ENCODE results near the gene TULP1.

Gene TULP1

DNA sequence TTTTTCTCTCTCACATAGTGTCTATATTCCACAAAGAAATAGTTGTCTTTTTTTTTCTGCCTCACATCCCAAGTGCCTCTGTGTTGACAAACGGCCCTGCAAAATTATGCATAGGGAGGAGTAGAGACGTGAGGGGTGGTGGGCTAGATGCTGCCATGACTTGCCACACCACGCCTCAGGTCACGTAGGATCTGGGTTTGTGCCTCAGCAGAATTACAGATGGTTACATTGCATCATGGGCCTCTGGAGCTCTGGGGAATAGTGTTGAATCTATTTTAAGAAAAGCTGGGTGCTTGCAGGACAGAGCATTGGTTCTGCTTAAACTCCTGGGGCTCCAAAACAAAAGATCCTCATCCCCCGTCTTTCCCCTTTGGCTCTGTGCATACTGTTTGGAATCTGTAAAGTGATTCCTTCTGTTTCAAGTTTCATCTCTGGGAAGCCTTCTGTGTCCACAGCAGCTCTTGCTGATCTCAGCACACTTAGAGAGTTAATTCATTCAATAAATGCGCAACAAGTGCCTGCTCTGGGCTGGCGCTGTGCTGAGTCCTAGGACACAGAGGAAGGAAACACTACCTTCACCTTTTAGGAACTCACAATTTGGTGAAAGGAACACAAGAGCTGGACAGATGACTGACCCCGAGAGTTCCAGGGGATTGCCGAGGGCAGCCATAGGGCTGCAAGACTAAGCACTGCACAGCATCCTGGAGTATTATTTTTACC lies 58.1 kb downstream of the TULP1 start:
- DNase-seq: no peak

DNA sequence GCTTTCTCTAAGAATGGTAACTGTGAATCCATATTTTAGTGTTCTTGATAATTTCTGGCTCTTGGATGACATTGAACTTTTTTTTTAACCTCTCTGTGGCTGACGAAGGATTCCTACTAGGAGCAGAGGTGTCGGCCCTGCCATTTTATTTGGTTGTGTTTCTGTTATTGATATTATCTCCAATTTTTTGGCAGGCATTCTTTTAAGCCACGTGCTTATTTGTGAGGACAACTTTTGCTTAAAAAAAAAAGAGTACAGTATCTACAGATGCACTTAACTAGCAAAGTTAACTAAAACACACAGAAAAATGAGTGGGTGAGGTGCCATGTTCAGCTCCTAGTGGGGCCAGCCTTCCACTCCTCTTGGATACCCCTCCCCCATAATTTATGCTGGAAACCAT lies 59.5 kb downstream of the TULP1 start:
- no peak for DNase-seq

GRCh38 chr6:35452183-35453090 lies 60.3 kb downstream of the TULP1 start, which contains the start of gene FANCE:
Gene FANCE, plus strand, starts transcription at chr6:35452338. Its CDS starts 208 bp downstream, at chr6:35452546.
- no peak for DNase-seq

DNA sequence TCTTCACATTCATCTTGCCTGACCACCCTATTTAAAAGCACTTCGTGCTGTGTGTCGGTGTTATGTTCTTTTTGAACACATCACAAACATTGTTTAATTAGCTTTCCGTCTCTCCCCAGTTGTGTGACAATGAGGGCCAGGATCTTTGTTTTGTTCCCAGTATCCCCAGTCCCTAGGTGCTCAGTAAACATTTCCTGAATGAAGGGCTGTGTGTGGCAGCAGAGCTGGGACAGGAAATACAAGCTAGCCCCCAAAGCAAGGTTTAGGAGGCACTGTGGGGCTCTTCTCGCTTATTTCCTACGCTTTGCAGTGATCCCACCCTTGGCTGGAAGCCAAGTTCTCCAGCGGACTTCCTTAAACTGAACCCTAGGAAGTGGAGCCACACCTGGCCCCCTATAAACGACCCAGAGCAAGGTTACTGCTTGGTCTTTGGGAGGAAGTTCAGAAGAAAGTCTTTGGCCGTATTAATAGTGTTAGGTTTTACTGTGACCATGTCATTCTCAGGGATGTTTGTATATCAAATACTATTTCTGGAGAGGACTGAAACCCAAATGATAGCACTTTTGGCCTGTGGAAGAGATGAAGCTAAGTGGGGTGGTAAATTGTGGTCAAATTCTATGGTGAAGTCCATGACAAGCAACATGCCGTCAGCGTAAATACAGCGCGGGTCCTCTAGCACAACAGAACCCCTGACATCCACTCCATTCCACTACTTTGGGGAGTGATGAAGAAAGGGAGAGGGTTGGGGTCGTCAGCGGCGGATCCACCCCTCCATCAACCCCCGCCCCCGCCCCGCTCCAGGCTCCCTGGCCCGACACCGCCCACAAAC lies 61.1 kb downstream of the TULP1 start:
- DNase-seq: no peak

DNA sequence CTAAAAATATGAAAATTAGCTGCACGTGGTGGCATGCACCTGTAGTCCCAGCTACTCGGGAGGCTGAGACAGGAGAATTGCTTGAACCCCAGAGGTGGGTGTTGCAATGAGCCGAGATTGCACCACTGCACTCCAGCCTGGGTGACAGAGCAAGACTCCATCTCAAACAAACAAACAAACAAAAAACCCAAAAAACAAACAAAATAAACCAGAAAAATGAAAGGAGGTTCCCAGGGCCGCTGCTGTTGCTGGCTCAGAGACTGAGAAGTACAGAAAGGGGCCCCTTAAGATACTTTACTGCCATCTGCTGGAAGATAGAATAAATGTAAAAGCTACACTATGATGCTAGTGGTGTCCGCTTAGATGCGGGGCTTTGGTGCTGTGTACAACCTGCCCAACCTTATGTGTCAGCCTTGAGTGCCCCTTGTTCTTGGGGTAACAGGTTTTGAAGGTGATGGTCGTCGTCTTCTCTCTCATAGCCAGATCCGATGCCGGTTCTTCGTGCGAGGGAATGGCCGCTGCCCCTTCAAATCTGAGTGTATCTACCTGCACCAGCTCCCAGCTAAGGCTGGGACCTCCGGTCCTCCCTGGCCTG lies 63.3 kb downstream of the TULP1 start:
- no peak for DNase-seq

DNA sequence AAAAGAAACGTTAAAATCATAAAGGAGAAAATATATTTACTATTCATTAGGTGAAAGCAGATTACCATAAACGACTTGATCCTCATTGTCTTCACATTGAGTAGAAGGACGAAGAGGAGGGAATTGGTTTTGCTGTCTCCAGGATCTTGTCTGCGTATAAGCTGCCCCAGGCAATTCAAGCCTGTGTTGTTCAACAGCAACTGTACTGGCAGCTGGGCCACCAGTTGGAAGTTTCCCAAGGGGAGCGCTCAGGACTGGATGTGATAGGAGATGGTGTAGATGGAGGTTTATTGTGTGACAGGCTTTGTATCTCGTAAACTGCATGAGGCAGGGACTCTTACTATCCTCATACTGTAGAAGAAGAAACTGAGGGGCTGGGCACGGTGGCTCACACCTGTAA lies 64.5 kb downstream of the TULP1 start:
- DNase-seq: no peak
